Skeletal muscle cell (primary cell): ENCODE data around the gene KRTAP10-5.
"Not testable (repeated sequence)": the region's sequence is repeated elsewhere in the genome, so short reads cannot be mapped to it uniquely, and the experiment has no call there.

Experiments used
- DNase-seq: peaks from one replicate; pipeline ENCODE4 v3.0.0-alpha.2; 2010; ENCODE audit warnings: low read depth
- H3K4me3 ChIP-seq: 2 replicates; pipeline ENCODE4 v1.5.1; 2011; ENCODE audit warnings: low read depth, mild to moderate bottlenecking, control low read depth, low read length, moderate library complexity

The KRTAP10-5 gene

DNA sequence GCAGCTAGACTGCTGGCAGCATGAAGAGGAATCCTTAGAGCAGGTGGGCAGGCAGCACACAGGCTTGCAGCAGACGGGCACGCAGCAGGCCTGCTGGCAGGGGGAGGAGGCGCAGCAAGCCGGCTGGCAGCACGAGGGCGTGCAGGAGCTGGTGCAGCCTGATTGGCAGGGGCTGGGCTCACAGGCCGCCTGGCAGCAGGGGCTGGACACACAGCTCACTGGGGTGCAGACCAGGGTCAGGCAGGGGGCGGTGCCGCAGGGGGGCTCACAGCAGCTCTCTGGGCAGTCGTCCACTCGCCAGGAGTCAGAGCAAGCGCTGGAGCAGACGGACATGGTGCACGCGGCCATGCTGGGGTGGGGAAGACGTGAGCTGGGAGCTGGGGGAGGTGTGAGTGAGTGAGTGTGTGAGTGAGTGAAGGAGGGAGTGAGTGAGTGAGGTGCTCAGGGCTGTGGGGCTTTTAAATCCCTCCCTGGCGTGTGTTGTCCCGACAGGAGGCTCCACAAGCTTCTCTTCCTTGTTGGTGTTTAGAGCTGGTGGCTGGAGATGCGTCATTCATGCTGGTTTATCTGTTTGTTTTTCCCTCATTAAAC lies at the start of gene KRTAP10-5:
TSS of gene KRTAP10-5 (minus strand) at position 374 of the 591 bp plus-strand sequence. CDS start at position 348, 26 bp downstream.
- not testable (repeated sequence) for H3K4me3 ChIP-seq

DNA sequence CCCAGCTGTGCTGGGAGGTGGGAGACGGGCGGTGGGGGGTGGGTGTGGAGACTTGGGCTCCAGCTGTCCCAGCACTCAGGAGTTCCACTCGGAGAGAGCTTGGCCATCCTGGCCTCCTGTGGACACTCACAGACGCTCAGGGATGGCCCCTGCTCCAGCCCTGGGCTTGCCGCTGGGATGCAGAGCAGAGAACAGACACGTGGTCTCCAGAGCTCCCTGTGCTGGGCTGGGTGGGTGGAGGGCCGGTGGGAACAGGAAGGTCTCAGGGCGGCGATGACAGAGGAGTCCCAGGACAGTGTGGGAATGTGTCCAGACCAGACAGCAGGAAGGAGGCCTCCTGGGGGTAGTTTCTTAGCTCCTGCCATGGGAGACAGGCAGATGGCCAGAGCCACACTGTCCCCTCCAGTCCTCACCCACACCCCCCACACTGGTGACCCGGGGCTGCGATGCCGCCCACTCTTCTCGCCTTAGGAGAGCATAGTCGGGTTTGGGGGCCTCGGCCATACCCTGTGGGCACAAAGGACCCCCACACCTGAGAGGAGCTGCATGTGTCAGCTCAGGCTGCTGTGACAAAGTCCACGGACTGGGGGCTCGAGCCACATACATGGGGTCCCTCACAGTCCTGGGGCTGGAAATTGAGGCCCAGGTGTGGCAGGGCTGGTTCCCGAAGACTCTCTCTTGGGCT lies 48.4 kb upstream of the KRTAP10-5 start:
- no peak overlapping the region for H3K4me3 ChIP-seq
- no peak for DNase-seq

More for the DNA sequence above, at the start of gene KRTAP10-5:
- DNase-seq = not testable (repeated sequence)

DNA sequence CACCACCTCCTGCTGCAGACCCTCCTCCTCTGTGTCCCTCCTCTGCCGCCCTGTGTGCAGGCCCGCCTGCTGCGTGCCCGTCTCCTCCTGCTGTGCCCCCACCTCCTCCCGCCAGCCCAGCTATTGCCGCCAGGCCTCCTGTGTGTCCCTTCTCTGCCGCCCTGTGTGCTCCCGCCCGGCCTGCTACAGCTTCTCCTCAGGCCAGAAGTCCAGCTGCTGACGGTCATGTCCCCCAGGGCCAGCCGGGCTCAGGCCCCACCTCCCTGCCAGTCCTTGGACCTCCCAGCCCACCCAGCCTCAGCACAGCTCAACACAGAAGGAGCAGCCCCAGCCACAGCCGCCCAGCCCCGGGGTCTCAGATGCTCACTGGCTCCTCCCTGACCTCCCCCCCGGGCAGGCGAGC lies 47.4 kb upstream of the KRTAP10-5 start:
- H3K4me3 ChIP-seq, DNase-seq: not testable (repeated sequence)

- not testable (repeated sequence) for DNase-seq, H3K4me3 ChIP-seq
These were observed 46.9 kb upstream of the KRTAP10-5 start for GRCh38 chr21:44627181-44627822.

- DNase-seq = no peak
- H3K4me3 ChIP-seq = no peak within 1 kb of the TSS
These were observed 46.3 kb upstream of the KRTAP10-5 start, which contains the start of gene KRTAP10-9 for GRCh38 chr21:44626673-44627143. TSS of gene KRTAP10-9 (plus strand) at chr21:44627093. CDS start at chr21:44627172, 79 bp downstream.

- no peak overlapping the region for H3K4me3 ChIP-seq
- no peak for DNase-seq
These were observed 45.9 kb upstream of the KRTAP10-5 start for GRCh38 chr21:44626262-44626661.

DNA sequence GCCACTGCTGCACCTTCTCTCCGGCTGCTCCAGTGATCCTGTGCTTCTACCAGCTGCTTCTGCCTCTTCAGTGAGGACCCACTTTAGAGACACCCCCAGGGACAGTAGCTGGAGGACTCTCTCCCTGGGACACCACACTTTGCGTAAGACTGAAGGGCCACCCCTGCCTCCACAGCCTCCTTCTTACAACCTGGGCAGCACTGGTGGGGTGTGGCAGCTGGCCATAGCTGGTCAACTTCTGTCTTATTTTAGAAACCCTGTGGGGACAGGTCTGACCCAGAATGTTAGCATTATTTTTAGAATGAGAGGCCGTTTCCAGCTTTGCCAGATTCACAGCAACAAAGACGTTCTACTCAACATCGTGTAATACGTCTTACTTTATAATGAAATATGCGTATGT lies 45.4 kb upstream of the KRTAP10-5 start:
- no peak overlapping the region for H3K4me3 ChIP-seq
- DNase-seq = no peak

DNA sequence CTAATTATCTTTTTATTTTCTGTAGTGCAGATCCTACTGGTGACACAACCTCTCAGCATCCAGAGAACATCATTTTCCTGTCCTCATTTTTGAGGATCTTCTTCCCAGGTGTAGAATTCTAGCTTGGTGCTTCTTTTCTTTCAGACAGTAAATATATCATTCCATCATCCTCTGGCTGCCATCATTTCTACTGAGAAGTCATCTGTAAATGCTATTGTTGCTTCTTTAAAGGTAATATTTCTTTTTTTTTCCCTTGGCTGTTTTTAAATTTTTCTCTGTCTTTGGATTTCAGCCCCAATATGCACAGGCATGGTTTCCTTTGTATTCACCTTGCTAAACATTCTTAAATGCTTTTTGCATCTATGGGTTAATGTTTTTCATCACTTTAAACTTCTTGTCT lies 43.2 kb upstream of the KRTAP10-5 start:
- no peak overlapping the region for H3K4me3 ChIP-seq
- no peak for DNase-seq

GRCh38 chr21:44619886-44620285 lies 39.5 kb upstream of the KRTAP10-5 start:
- no peak for DNase-seq
- H3K4me3 ChIP-seq = no peak overlapping the region

DNA sequence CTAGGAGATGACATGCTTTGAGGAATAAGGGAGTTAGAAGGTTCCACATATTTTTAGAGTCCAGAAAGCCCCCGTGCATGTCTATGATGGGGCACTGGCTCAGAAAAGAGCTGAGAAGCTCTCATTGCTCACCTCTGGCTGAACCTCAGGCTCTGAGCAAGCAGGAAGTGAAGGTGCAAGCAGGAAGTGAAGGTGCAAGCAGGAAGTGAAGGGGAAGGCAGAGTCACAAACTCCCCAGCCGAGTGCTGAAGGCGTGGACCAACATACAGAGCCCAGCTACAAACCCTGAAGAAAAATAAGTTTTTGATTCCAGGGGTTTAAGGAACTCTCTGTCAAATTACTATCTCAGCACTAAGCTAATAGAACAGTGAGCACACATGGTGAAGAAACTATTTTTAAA lies 38.5 kb upstream of the KRTAP10-5 start:
- DNase-seq = no peak
- H3K4me3 ChIP-seq = no peak overlapping the region

DNA sequence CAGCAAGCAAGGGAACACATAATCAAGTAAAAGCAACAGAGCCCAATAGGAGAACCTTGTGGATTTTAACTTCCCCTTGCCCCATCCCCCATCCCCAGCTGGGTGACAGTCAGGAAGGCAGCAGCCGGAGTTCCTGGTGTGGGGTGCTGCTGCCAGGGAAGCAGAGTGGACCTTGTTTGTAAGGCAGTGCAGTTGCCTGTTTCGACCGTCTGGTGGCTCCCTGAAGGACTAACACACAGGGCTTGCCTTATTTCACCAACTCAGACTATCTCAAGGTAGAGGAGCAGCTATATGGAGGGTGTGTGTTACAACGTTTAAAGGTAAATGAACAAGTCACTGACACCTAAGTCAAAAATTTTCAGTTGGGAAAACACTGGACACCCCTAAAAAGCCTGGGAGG lies 38.1 kb upstream of the KRTAP10-5 start:
- H3K4me3 ChIP-seq = no peak overlapping the region
- DNase-seq = no peak

DNA sequence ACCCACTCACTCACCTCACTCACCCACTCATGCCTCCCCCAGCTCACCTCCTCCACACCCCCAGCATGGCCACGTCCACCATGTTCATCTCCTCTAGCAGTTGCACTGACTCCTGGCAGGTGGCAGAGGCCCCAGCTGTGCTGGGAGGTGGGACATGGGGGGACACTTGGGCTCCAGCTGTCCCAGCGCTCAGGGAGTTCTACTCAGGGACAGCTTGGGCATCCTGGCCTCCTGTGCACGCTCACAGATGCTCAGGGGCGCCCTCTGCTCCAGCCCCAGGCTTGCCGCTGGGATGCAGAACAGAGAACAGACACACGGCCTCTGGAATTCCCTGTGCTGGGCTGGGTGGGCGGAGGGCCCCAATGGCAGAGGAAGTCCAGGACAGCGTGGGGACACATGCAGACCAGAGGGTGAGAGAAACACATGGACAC lies 36.7 kb upstream of the KRTAP10-5 start:
- H3K4me3 ChIP-seq = no peak overlapping the region
- no peak for DNase-seq

- no peak for DNase-seq
- H3K4me3 ChIP-seq = no peak overlapping the region
These were observed 36.2 kb upstream of the KRTAP10-5 start for GRCh38 chr21:44616591-44616926.

GRCh38 chr21:44615911-44616590 lies 35.6 kb upstream of the KRTAP10-5 start:
- no peak overlapping the region for H3K4me3 ChIP-seq
- DNase-seq = no peak

- no peak overlapping the region for H3K4me3 ChIP-seq
- DNase-seq = no peak
These were observed 35.1 kb upstream of the KRTAP10-5 start for GRCh38 chr21:44615466-44615865.

GRCh38 chr21:44614961-44615391 lies 34.6 kb upstream of the KRTAP10-5 start:
- no peak overlapping the region for H3K4me3 ChIP-seq

GRCh38 chr21:44614161-44614631 lies 33.8 kb upstream of the KRTAP10-5 start:
- H3K4me3 ChIP-seq = no peak overlapping the region
- no peak for DNase-seq

More at GRCh38 chr21:44614961-44615391, 34.6 kb upstream of the KRTAP10-5 start:
- DNase-seq = no peak

DNA sequence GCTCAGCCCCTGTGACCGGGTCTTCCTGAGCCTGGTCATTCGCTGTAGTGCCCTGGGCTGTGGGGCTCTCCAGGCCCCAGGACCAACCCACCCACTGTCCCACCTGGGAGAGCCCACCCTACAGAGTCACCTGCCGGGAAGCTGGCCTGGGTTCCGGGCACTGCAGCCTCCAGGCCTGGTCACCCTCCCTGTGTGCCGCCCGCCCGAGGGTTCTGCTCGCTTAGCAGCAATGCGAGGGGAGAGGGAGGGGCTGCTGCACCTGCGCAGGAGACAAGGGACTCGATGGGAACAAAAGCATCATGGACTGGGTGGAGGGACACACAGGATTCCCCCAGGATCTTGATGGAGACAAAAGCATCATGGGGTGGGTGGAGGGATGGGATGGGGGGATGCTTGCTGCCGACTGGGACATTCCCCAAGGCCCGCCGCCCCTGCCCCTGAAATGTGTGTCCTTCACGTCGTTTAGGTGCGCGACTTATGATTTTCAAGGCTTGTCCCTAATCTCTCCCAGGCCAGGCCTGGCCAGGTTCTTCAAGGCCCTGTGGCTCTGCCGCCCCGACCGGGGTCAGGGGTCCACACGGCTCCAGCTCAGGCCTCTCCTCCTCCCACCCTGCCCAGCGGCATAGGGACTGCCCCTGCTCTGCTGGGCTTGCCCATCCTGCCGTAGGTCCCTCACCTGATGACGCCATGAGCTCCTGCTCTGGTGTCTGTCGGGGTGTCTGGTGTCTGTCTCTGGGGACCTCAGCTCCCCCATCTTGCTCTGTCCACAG lies 33.2 kb upstream of the KRTAP10-5 start:
- no peak for DNase-seq
- H3K4me3 ChIP-seq = no peak overlapping the region

DNA sequence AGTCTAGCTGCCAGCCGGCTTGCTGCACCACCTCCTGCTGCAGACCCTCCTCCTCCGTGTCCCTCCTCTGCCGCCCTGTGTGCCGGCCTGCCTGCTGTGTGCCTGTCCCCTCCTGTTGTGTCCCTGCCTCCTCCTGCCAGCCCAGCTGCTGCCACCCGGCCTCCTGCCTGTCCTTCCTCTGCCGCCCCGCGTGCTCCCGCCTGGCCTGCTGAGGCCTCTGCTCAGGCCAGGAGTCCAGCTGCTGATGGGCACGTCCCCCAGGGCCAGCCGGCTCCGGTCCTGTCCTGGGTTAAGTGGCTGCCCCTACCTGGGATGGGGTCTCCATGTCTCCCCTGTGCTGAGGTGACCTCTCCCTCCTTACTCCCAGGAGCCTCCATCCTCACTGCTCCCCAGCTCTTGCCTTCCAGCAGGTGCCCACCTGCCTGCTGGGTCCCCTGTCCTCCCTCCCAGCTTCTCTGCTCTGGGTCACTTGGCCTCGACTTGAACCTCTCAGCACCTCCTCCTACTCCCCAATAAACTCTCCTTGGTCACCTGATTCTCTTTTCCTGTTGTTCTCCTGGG lies 32.3 kb upstream of the KRTAP10-5 start:
- DNase-seq = no peak
- H3K4me3 ChIP-seq = no peak overlapping the region
